Keratinocyte (primary cell): ENCODE data around the gene GALNT8.

Experiments
- EZH2 ChIP-seq: IDR thresholded peaks from one replicate; pipeline ENCODE4 v1.6.1; 2012; ENCODE audit warnings: inconsistent platforms, mild to moderate bottlenecking, low read length, moderate library complexity
- TF ChIP-seq, protein P1 (sequence below), 3 experiments: IDR thresholded peaks in 1 of 3; conservative IDR thresholded peaks in 1 of 3; optimal IDR thresholded peaks in 1 of 3; 2 replicates in 2 of 3; 3 replicates in 1 of 3; pipeline versions ENCODE3 to v1.5.1; 2011; ENCODE audit warnings: low read length in 3 of 3, mild to moderate bottlenecking in 3 of 3, moderate library complexity in 2 of 3, control low read depth in 1 of 3, inconsistent platforms in 1 of 3; ENCODE audit not compliant: insufficient read depth in 2 of 3; ENCODE audit errors: extremely low read depth in 1 of 3

DNA sequence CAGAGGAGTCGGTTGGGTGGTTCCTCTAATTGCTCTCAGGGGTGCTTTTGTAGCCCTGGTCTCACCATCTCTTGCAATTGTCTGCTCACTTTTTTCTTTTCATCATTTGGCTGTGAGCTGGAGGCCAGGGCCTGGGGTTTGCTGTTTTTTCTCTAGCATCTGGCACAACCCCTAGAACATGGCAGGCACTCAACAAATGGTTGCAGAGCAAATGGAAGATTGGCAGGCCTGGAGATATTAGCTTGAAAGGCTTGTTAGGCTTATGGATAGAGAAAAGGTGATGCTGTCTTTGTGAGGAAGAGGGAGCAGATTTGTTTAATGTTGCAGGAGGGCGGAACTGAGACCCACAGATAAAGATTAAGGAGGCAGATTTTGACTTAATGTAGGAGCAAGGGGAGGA, 47.0 kb downstream of the GALNT8 start:
- TF ChIP-seq, protein P1, sequence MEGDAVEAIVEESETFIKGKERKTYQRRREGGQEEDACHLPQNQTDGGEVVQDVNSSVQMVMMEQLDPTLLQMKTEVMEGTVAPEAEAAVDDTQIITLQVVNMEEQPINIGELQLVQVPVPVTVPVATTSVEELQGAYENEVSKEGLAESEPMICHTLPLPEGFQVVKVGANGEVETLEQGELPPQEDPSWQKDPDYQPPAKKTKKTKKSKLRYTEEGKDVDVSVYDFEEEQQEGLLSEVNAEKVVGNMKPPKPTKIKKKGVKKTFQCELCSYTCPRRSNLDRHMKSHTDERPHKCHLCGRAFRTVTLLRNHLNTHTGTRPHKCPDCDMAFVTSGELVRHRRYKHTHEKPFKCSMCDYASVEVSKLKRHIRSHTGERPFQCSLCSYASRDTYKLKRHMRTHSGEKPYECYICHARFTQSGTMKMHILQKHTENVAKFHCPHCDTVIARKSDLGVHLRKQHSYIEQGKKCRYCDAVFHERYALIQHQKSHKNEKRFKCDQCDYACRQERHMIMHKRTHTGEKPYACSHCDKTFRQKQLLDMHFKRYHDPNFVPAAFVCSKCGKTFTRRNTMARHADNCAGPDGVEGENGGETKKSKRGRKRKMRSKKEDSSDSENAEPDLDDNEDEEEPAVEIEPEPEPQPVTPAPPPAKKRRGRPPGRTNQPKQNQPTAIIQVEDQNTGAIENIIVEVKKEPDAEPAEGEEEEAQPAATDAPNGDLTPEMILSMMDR (optimal IDR thresholded peaks at IDR 0.05 in 1 of 3, IDR thresholded peaks at IDR 0.05 in 1 of 3, conservative IDR thresholded peaks at IDR 0.05 in 1 of 3; ENCODE audit: extremely low read depth in 1 of 3, insufficient read depth in 2 of 3, low read length in 3 of 3): no peak
- no peak for TF ChIP-seq EZH2
